GM18502 (cell line): ENCODE results near the gene CD93.

Experiments
- ATAC-seq: cut with Tn5 transposase; IDR thresholded peaks from one replicate; pipeline ENCODE4 v1.9.1; 2021; ENCODE audit warnings: mild to moderate bottlenecking; ENCODE audit not compliant: unreplicated experiment, poor library complexity

Gene CD93

GRCh38 chr20:23042270-23042669 lies 43.9 kb downstream of the CD93 start:
- ATAC-seq: no peak

DNA sequence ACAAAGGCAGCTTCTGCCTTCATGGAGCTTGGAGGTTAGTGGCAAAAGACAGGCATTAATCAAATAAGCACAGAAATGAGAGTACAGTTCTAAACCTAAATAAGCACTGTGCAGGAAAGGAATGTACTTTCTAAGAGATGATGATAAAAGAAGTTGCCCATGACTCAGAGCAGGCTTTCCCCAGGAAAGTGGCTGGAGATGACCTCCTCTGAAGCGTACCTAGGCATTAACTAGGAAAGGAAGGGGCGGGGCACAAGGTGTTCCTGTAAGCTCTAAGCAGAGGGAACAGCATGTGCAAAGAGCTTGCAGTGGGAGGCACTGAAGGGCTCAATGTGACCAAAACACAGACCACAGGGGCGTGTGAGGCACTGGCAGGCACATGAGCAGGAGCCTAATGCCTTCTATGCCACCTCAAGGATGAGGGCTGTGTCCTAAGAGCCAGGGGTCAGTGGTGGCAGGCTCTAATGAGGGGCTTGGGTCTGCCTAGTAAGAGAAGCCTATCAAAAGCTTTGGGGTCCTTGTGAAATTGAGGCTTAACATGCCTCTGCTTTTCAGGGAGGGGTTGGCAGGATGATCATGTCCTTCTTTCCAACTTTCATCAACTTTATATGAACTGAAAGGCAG lies 46.1 kb downstream of the CD93 start:
- ATAC-seq: no peak

GRCh38 chr20:23039136-23039875 lies 46.8 kb downstream of the CD93 start:
- no peak for ATAC-seq

- no peak for ATAC-seq
Observed at GRCh38 chr20:23037017-23037481, 49.1 kb downstream of the CD93 start.

DNA sequence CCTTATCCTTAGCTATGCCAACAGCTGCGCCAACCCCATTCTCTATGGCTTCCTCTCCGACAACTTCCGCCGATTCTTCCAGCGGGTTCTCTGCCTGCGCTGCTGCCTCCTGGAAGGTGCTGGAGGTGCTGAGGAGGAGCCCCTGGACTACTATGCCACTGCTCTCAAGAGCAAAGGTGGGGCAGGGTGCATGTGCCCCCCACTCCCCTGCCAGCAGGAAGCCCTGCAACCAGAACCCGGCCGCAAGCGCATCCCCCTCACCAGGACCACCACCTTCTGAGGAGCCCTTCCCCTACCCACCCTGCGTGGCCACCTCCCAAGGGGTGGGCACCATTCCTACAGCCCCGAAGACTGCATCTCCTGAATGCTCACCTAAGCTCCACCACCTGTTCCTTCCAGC lies 49.8 kb downstream of the CD93 start:
- no peak for ATAC-seq

DNA sequence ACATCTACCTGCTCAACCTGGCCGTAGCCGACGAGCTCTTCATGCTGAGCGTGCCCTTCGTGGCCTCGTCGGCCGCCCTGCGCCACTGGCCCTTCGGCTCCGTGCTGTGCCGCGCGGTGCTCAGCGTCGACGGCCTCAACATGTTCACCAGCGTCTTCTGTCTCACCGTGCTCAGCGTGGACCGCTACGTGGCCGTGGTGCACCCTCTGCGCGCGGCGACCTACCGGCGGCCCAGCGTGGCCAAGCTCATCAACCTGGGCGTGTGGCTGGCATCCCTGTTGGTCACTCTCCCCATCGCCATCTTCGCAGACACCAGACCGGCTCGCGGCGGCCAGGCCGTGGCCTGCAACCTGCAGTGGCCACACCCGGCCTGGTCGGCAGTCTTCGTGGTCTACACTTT lies 50.4 kb downstream of the CD93 start:
- no peak for ATAC-seq

- no peak for ATAC-seq
Observed at GRCh38 chr20:23034721-23035671, 51.1 kb downstream of the CD93 start, which contains the start of gene SSTR4. Gene SSTR4, plus strand, starts transcription at chr20:23035312. Its CDS starts 172 bp downstream, at chr20:23035484.

DNA sequence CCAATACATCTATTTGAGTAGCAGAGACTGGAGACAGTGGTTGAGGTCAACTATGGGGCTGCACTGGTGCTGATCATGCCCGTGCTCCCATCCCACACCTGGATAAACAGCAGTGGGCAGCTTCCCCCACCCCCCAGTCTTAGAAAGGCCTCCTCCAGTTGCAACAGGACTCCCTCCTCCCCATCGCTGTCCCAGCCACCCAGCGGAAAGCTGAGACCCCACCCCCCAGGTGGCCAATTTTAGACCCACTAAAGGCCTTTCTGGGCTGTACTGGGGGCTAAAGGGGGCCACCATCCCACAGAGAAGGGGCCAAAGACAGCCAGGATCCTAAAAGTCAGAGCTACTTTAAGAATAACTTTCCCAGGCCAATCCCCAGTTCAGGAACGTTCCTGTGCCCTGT lies 52.2 kb downstream of the CD93 start:
- no peak for ATAC-seq

GRCh38 chr20:23032750-23033078 lies 53.4 kb downstream of the CD93 start:
- no peak for ATAC-seq

DNA sequence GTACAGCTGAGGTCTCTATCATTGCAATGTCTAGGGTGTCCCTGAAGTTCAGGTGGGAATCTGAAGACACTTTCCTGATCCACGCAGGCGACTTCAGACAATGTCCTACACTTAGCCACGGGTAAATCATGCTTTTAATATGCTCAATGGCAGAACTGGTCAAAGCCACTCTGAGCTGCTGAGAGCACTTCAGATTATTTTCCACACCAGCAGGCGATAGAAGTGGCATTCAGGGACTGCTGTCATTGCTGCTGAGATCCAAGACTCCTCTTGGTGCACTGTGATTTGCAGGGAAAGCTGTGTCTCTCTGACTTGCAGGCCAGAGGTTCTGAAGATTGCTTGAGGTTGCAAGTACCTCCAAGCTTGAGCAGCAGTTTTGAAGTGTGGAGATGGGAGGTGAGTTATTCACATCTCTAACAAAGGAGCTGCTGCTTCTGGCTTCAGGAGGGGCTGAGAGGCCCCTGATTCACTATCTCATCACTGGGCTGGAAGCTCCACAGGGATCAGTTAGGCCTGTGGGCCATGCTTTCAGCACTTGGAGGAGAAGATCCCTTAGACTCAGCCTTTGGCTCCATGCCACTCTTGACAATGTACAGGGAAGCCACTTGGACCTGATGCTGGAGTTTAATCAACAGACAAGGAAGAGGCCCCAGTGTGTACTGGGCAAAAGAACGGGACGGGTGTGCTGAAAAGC lies 53.9 kb downstream of the CD93 start:
- no peak for ATAC-seq

DNA sequence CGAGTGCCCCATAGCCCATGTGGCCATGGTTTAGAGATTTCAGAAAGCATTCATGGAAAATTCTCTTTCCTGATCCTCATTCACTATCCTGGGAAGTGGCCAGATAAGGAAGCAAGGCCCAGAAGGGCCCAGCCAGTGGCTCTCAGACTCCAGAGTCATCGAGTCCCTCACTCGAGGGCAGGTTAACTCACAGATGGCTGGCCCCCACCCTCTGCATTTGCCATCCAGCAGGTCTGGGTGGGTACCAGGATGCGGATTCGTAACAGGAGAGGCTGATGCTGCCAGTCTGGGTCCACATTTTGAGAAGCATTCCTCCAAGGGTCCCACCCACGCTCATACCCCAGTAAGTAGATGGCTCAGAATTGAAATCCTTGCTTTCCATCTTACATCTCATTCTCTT lies 54.8 kb downstream of the CD93 start:
- no peak for ATAC-seq
